Transverse colon (tissue), 4 donors: ENCODE measurements around the gene MIX23. TPM values are rescaled to one million over a fixed set of nuclear protein-coding genes. Genes with fewer than 3 reads are reported as not detected.

ENCODE experiments used
- DNase-seq: peaks from one replicate; pipeline ENCODE4 v3.0.0-alpha.2; 2019
- H3K27ac ChIP-seq, 4 donors: fragments of 200-600 bp; sonication (generic); 2 replicates each; pipeline ENCODE4 v1.5.1; 2016 to 2018; ENCODE audit warnings: inconsistent platforms in 4 of 4
- H3K27me3 ChIP-seq: fragments of 200-600 bp; sonication (generic); 2 replicates; pipeline ENCODE4 v1.5.1; 2017; ENCODE audit warnings: inconsistent platforms
- H3K36me3 ChIP-seq, 4 donors: fragments of 200-600 bp; sonication (generic); 2 replicates each; pipeline ENCODE4 v1.5.1; 2017 to 2019; ENCODE audit warnings: inconsistent platforms in 4 of 4
- H3K4me1 ChIP-seq, 4 donors: fragments of 200-600 bp; sonication (generic); 2 replicates each; pipeline ENCODE4 v1.5.1; 2017 to 2020; ENCODE audit warnings: inconsistent platforms in 4 of 4
- H3K4me3 ChIP-seq, 4 donors: fragments of 200-600 bp; sonication (generic); 1 replicate in 1 of 4; 2 replicates in 3 of 4; pipeline versions ENCODE4 v1.5.1 to v1.6.1; 2017 to 2019; ENCODE audit warnings: inconsistent platforms in 4 of 4
- H3K9me3 ChIP-seq, 2 donors: fragments of 200-600 bp; sonication (generic); 2 replicates each; pipeline ENCODE4 v1.5.1; 2017 to 2019; ENCODE audit warnings: inconsistent platforms in 2 of 2
- CTCF ChIP-seq, 5 experiments: fragments of 200-600 bp in 3 of 5; fragments of 450-650 bp in 2 of 5; sonication (generic) in 3 of 5; IDR thresholded peaks; 1 replicate in 2 of 5; 2 replicates in 3 of 5; pipeline ENCODE4 v1.5.1; 2016 to 2017; ENCODE audit warnings: antibody characterized with exemption in 5 of 5, inconsistent platforms in 3 of 5, mild to moderate bottlenecking in 2 of 5, moderate library complexity in 1 of 5
- EP300 ChIP-seq: sonication (generic); formaldehyde crosslinking; IDR thresholded peaks from one replicate; pipeline ENCODE4 v1.6.1; 2017; ENCODE audit warnings: antibody characterized with exemption, low read depth
- POLR2A ChIP-seq: fragments of 450-650 bp; IDR thresholded peaks from one replicate; pipeline ENCODE4 v1.6.1; 2016; ENCODE audit warnings: antibody characterized with exemption, mild to moderate bottlenecking, moderate library complexity
- POLR2AphosphoS5 ChIP-seq, 3 donors: sonication (generic); formaldehyde crosslinking; IDR thresholded peaks; one replicate each; pipeline ENCODE4 v1.6.1; 2016; ENCODE audit warnings: antibody characterized with exemption in 3 of 3
- WGBS, 2 donors: methylation state at CpG; one replicate each; pipeline ENCODE4 v1.1.5; 2018; ENCODE audit warnings: low coverage in 1 of 2; 5-methylcytosine and 5-hydroxymethylcytosine counted together
- in situ Hi-C, 4 donors: fragments of 200-750 bp; cut with MboI; loops; one replicate each; pipeline versions ENCODE4 v1.15.0 to v1.15.1; 2017; ENCODE audit warnings: low sequenced_read_pairs in 3 of 4, low pct_ligation_motif_present in 1 of 4, low pct_unique_long_range_greater_than_20kb in 1 of 4
- intact Hi-C: fragments of 100-400 bp; cut with DNase I; formaldehyde crosslinking; loops from one replicate; pipeline ENCODE4 v1.15.1; 2023; ENCODE audit warnings: low total_unique reads
- total RNA-seq, 4 donors: library from RNA; depleted of rRNA; stranded (reverse); fragments of >200 nt; gene quantifications; one replicate each; pipeline ENCODE4 v1.1.0, GENCODE V29; 2016

Gene MIX23
- total RNA-seq, 4 donors from 2014 or later: 4.5 to 28.7 (median 10.7) TPM

- H3K27me3 ChIP-seq: no peaks in the 10 kb centered on the region
- 59 to 64% methylated on average over 3 of the region's 3 CpGs for WGBS, 2 donors
- DNase-seq: no peak
- in situ Hi-C loops: loop anchor here in 2 of 4 donors (10.0 to 25.0 kb wide), 2 partner anchors 279 to 292 kb away; partner anchors contain the start of gene PARP14 (in 1 of the 2)
- H3K27ac ChIP-seq: no peak overlapping the region
- peaks cover 4 to 15% (median 10%) of the 10 kb centered on the region in 4 donors for H3K4me1 ChIP-seq
- H3K4me3 ChIP-seq: no peak overlapping the region
- H3K9me3 ChIP-seq: no peaks in the 10 kb centered on the region
- TF ChIP-seq CTCF (IDR thresholded peaks at IDR 0.05) (no peak), POLR2AphosphoS5 (IDR thresholded peaks at IDR 0.05) (no peak), POLR2A (no peak), EP300 (no peak)
- peaks cover 0 to 7% (median 0%) of the 10 kb centered on the region in 4 donors for H3K36me3 ChIP-seq
- intact Hi-C loops: no loop called here
Measured at GRCh38 chr3:122395582-122395981, 12.6 kb upstream of the MIX23 start.

- 92% methylated on average over 1 of the region's 1 CpG; no CpG with 5 or more reads in 1 of the 2 donors for whole genome bisulfite sequencing, 2 donors
- Histone ChIP-seq H3K4me3 (no peak overlapping the region), H3K4me1 (peaks cover 4 to 18% (median 10%) of the 10 kb centered on the region in 4 donors), H3K27ac (no peak overlapping the region), H3K27me3 (no peaks in the 10 kb centered on the region), H3K36me3 (peaks cover 0 to 7% (median 0%) of the 10 kb centered on the region in 4 donors), H3K9me3 (no peaks in the 10 kb centered on the region)
- no peak for DNase-seq
- intact Hi-C loops (loop anchor here (5.0 kb wide), 1 partner anchor 288 kb away; the partner anchor contains the start of gene PARP14), in situ Hi-C loops (loop anchor here in 2 of 4 donors (10.0 to 25.0 kb wide), 2 partner anchors 281 to 293 kb away; partner anchors contain the start of gene PARP14 (in 1 of the 2))
- TF ChIP-seq POLR2AphosphoS5 (IDR thresholded peaks at IDR 0.05) (no peak), CTCF (IDR thresholded peaks at IDR 0.05) (no peak), EP300 (no peak), POLR2A (no peak)
Measured at GRCh38 chr3:122394173-122394572, 11.1 kb upstream of the MIX23 start.

GRCh38 chr3:122392868-122393844, 10.1 kb upstream of the MIX23 start:
- H3K27me3 ChIP-seq: no peaks in the 10 kb centered on the region
- peak overlapping the region in 3 of 4 donors; percentile 0 to 23 (median 4) for H3K27ac ChIP-seq
- in situ Hi-C loops (loop anchor here in 2 of 4 donors (10.0 to 25.0 kb wide), 2 partner anchors 282 to 294 kb away; partner anchors contain the start of gene PARP14 (in 1 of the 2)), intact Hi-C loops (loop anchor here (5.0 kb wide), 1 partner anchor 289 kb away; the partner anchor contains the start of gene PARP14)
- H3K36me3 ChIP-seq: peaks cover 0 to 7% (median 0%) of the 10 kb centered on the region in 4 donors
- H3K4me3 ChIP-seq: no peak overlapping the region
- 43% methylated on average over 2 of the region's 2 CpGs for WGBS, 2 donors
- peaks cover 4 to 18% (median 10%) of the 10 kb centered on the region in 4 donors for H3K4me1 ChIP-seq
- no peak for DNase-seq
- TF ChIP-seq EP300 (no peak), POLR2A (no peak), POLR2AphosphoS5 (IDR thresholded peaks at IDR 0.05) (no peak), CTCF (IDR thresholded peaks at IDR 0.05) (peak; percentile 62 to 79 (median 65))
- H3K9me3 ChIP-seq: no peaks in the 10 kb centered on the region
